ENCODE measurements around the gene SPTBN5. TPM values are rescaled to one million over a fixed set of nuclear protein-coding genes. Genes with fewer than 3 reads are reported as not detected.

SPTBN5 gene
- total and polyA plus RNA-seq, 12 donors, result under 0.01 to 6.8 (median 0.55) TPM

DNA sequence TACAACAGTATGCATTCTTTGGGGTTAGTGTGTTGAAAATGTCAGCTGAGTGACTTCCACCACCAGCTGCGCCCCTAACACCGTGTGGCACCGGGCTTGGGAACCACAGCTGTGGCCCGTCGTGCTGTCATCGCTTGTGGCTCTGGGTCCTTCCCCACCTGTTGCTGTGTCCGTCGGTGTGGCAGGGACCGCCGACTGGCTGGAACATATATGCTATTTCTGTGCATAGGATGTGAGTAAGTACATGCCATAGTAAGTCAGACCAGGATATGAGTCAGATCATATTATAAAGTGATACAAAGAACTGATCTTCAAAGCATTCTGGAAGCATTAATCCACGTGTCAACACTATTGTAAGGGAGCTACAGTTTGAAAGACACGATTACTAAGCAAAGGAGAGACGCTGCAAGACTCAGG is 46.6 kb upstream of the SPTBN5 start:
- intact Hi-C loops (cut with DNase I), result no loop called here
- Histone ChIP-seq H3K27ac (peak overlapping the region in 1 of 5 donors; percentile 26), H3K4me1 (replicated peaks in 1 of 2) (peaks cover 12 to 31% of the 10 kb centered on the region in 2 donors), H3K9me3 (replicated peaks in 1 of 3) (no peaks in the 10 kb centered on the region), H3K27me3 (no peaks in the 10 kb centered on the region), H3K4me3 (no peak overlapping the region), H3K36me3 (replicated peaks in 1 of 2) (peaks cover 0 to 4% of the 10 kb centered on the region in 2 donors)
- TF ChIP-seq POLR2A (IDR thresholded peaks at IDR 0.05), result no peak
- TF ChIP-seq, protein P1, sequence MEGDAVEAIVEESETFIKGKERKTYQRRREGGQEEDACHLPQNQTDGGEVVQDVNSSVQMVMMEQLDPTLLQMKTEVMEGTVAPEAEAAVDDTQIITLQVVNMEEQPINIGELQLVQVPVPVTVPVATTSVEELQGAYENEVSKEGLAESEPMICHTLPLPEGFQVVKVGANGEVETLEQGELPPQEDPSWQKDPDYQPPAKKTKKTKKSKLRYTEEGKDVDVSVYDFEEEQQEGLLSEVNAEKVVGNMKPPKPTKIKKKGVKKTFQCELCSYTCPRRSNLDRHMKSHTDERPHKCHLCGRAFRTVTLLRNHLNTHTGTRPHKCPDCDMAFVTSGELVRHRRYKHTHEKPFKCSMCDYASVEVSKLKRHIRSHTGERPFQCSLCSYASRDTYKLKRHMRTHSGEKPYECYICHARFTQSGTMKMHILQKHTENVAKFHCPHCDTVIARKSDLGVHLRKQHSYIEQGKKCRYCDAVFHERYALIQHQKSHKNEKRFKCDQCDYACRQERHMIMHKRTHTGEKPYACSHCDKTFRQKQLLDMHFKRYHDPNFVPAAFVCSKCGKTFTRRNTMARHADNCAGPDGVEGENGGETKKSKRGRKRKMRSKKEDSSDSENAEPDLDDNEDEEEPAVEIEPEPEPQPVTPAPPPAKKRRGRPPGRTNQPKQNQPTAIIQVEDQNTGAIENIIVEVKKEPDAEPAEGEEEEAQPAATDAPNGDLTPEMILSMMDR (IDR thresholded peaks at IDR 0.05), result no peak
- peak in 2 of 7 donors; percentile 14 to 50 for DNase-seq
- WGBS, 4 donors, result 86 to 89% (median 89%) methylated on average over 12 to 13 of the region's 13 CpGs

DNA sequence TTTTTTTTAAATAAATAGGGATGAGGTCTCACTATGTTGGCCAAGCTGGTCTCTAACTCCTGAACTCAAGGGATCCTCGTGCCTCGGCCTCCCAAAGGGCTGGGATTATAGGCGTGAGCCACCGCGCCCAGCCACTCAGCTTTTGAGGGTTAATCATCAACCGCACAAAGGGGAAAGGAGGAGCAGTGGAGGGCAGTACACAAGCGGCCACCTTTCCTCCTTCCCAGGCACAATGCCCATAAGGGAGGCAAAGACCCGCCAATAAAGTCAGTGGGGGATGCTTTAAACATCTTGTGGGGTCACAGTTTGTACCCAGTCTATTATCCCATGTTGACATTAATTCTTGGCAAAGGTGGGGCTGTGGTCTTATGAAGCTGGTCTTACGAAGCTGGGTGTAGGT is 46.1 kb upstream of the SPTBN5 start:
- DNase-seq, result peak in 1 of 7 donors; percentile 39
- Histone ChIP-seq H3K36me3 (replicated peaks in 1 of 2) (peaks cover 0 to 4% of the 10 kb centered on the region in 2 donors), H3K4me3 (no peak overlapping the region), H3K9me3 (replicated peaks in 1 of 3) (no peaks in the 10 kb centered on the region), H3K27me3 (no peaks in the 10 kb centered on the region), H3K4me1 (replicated peaks in 1 of 2) (peaks cover 12 to 34% of the 10 kb centered on the region in 2 donors), H3K27ac (peak overlapping the region in 1 of 5 donors; percentile 26)
- TF ChIP-seq POLR2A (IDR thresholded peaks at IDR 0.05), result no peak
- TF ChIP-seq, protein P1 (IDR thresholded peaks at IDR 0.05), result no peak
- intact Hi-C loops (cut with DNase I), result no loop called here
- WGBS, 4 donors, result 95 to 96% (median 95%) methylated on average over 9 of the region's 9 CpGs

DNA sequence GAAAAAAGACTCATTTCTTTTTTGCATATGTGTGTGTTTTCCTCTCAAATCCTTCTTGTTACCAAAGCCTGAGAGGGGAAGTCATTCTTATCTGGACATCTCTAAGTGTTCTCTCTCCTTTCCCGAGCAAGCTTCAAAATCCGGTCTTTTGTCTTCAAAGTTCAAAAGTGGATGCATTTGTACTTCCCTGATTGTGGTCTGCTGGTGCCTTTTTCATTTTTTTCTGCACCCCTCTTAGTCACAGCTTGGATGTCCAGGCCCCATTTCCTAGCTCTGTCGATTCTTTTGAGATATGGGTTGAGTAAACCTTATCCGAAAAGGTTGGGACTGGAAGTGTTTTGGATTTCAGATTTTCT is 43.7 kb upstream of the SPTBN5 start:
- Histone ChIP-seq H3K36me3 (replicated peaks in 1 of 2) (peaks cover 0 to 4% of the 10 kb centered on the region in 2 donors), H3K27ac (peak overlapping the region in 3 of 5 donors; percentile 47 to 82 (median 62)), H3K4me1 (replicated peaks in 1 of 2) (peaks cover 0 to 22% of the 10 kb centered on the region in 2 donors), H3K9me3 (replicated peaks in 1 of 3) (no peaks in the 10 kb centered on the region), H3K4me3 (no peak overlapping the region), H3K27me3 (no peaks in the 10 kb centered on the region)
- peak in 1 of 7 donors; percentile 29 for DNase-seq
- intact Hi-C loops (cut with DNase I), result no loop called here
- no peak for TF ChIP-seq POLR2A (IDR thresholded peaks at IDR 0.05)
- TF ChIP-seq, protein P1 (IDR thresholded peaks at IDR 0.05), result no peak
- WGBS, 4 donors, result 69 to 79% (median 76%) methylated on average over 4 of the region's 4 CpGs

DNA sequence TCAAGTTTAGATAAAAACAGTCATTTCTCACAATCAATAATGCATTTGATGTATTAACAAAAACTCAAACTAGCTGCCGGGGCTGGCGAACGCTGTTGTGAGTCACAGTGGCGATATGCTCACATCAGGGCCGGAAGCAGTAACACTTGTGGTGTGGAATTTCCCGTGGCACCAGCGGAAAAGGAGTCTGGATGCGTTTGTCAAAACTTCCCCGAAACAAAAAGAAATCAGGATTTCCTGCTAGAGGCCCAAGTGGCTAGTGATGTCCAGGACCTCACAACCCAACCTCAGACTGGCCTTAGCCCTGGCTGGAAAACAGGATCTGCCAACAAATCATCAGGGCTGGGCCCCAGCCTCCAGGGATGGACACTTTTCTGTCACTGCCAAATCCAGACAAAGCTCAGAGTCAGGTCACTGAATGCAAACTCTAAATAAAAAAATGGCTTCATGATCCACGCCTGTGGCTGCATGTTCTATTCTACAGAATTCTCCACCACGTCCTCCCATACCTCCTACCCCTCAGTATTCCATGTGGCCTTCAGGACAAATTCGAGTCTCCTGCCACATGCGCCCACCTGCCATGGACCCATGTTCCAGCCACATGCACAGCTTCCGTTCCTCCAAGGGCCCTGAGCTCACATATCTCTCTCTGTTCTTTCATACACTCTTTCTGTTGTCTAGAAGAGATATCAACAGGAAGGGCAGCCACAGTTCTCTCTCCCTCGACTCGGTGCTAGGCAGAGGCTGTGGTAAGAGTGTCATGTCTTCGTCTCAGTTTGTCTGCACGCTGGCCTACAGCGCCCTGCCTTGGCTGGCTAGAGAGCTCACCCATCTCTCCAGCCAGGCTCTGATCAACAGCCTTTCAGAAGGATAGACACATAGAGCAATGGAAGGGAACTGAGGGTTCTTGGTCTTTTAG is 43.1 kb upstream of the SPTBN5 start:
- Histone ChIP-seq H3K27me3 (no peaks in the 10 kb centered on the region), H3K36me3 (replicated peaks in 1 of 2) (peaks cover 0 to 4% of the 10 kb centered on the region in 2 donors), H3K4me3 (no peak overlapping the region), H3K9me3 (replicated peaks in 1 of 3) (no peaks in the 10 kb centered on the region), H3K27ac (peak overlapping the region in 4 of 5 donors; percentile 14 to 82 (median 54)), H3K4me1 (replicated peaks in 1 of 2) (peaks cover 0 to 22% of the 10 kb centered on the region in 2 donors)
- peak in 5 of 7 donors; percentile 54 to 82 (median 65) for DNase-seq
- no peak for TF ChIP-seq POLR2A (IDR thresholded peaks at IDR 0.05)
- TF ChIP-seq, protein P1 (IDR thresholded peaks at IDR 0.05), result no peak
- intact Hi-C loops (cut with DNase I), result no loop called here
- WGBS, 4 donors, result 51 to 68% (median 59%) methylated on average over 19 of the region's 19 CpGs
